Measurements from ENCODE around the gene ARPC4.

GRCh38 chr3:9809615-9810432, 16.9 kb downstream of the ARPC4 start, which contains the start of gene TTLL3:
- TF ChIP-seq, protein P1, sequence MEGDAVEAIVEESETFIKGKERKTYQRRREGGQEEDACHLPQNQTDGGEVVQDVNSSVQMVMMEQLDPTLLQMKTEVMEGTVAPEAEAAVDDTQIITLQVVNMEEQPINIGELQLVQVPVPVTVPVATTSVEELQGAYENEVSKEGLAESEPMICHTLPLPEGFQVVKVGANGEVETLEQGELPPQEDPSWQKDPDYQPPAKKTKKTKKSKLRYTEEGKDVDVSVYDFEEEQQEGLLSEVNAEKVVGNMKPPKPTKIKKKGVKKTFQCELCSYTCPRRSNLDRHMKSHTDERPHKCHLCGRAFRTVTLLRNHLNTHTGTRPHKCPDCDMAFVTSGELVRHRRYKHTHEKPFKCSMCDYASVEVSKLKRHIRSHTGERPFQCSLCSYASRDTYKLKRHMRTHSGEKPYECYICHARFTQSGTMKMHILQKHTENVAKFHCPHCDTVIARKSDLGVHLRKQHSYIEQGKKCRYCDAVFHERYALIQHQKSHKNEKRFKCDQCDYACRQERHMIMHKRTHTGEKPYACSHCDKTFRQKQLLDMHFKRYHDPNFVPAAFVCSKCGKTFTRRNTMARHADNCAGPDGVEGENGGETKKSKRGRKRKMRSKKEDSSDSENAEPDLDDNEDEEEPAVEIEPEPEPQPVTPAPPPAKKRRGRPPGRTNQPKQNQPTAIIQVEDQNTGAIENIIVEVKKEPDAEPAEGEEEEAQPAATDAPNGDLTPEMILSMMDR (IDR thresholded peaks at IDR 0.05; ENCODE audit: poor library complexity), result no peak
- TF ChIP-seq EZH2 (IDR thresholded peaks at IDR 0.05; ENCODE audit: borderline replicate concordance) (no peak), EZH2phosphoT487 (IDR thresholded peaks at IDR 0.05; ENCODE audit: low read depth, severe bottlenecking, unreplicated experiment) (no peak)
